DND-41 (cell line): ENCODE data around the gene PIEZO2.

Source experiments
- CTCF ChIP-seq: IDR thresholded peaks from 2 replicates; pipeline ENCODE4 v1.5.1; 2012; ENCODE audit warnings: borderline replicate concordance, low read length, moderate library complexity, mild to moderate bottlenecking; ENCODE audit not compliant: poor library complexity, severe bottlenecking; ENCODE audit errors: extremely low read depth
- EZH2 ChIP-seq: IDR thresholded peaks from 3 replicates; pipeline ENCODE4 v1.6.1; 2012; ENCODE audit warnings: borderline replicate concordance, low read depth, mild to moderate bottlenecking, moderate library complexity, low read length, inconsistent platforms; ENCODE audit not compliant: severe bottlenecking

GRCh38 chr18:11043694-11044093 lies 105.7 kb downstream of the PIEZO2 start:
- TF ChIP-seq CTCF (no peak), EZH2 (no peak)
